Measurements from ENCODE around the gene KHSRP. TPM values are rescaled to one million over a fixed set of nuclear protein-coding genes. Genes with fewer than 3 reads are reported as not detected.
A peak's percentile ranks its signal among the peaks of the same experiment; 100 is the strongest.

Gene KHSRP, protein sequence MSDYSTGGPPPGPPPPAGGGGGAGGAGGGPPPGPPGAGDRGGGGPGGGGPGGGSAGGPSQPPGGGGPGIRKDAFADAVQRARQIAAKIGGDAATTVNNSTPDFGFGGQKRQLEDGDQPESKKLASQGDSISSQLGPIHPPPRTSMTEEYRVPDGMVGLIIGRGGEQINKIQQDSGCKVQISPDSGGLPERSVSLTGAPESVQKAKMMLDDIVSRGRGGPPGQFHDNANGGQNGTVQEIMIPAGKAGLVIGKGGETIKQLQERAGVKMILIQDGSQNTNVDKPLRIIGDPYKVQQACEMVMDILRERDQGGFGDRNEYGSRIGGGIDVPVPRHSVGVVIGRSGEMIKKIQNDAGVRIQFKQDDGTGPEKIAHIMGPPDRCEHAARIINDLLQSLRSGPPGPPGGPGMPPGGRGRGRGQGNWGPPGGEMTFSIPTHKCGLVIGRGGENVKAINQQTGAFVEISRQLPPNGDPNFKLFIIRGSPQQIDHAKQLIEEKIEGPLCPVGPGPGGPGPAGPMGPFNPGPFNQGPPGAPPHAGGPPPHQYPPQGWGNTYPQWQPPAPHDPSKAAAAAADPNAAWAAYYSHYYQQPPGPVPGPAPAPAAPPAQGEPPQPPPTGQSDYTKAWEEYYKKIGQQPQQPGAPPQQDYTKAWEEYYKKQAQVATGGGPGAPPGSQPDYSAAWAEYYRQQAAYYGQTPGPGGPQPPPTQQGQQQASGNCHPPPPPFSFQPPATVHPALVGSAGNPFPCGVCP
- total RNA-seq (2013; cell fraction: nucleolus; rRNA removed): 69.0 and 80.4 TPM in 2 replicates
- total RNA-seq (2014; rRNA removed): 111 and 121 TPM in 2 replicates
- total RNA-seq (2014; rRNA removed; fragmentation: Illumina TruSeq; extraction: Trizol): 71.8 and 79.8 TPM in 2 replicates
- 411 and 440 TPM in 2 replicates for total RNA-seq (2021)
- 115 TPM for polyA plus RNA-seq (2011; ENCODE audit: low read depth)
- polyA plus RNA-seq (2011; rRNA removed): 71.1 and 84.3 TPM in 2 replicates
- 79.1 and 116 TPM in 2 replicates for polyA plus RNA-seq (2011; cell fraction: cytosol; rRNA removed)
- polyA plus RNA-seq (2011; cell fraction: nucleus; rRNA removed): 175 and 222 TPM in 2 replicates
- 189 and 262 TPM in 2 replicates for polyA plus RNA-seq (2012)
- 118 and 142 TPM in 2 replicates for polyA plus RNA-seq (2014; fragmentation: Illumina TruSeq; extraction: Trizol)
- 1 to 10 TPM; 4.8 to 6.4 TPM for polyA plus RNA-seq (2014; fragmentation: Nextera tagmentation; extraction: Ambion mirVana)
- 229 and 318 TPM in 2 replicates for polyA plus RNA-seq (2014; rRNA removed)
- 10 to 100 TPM; 38.5 to 40.1 TPM for polyA plus RNA-seq (2016; fragmentation: Nextera tagmentation; extraction: Ambion mirVana)
- polyA minus RNA-seq (2011; rRNA and poly(A)+ RNA removed): 101 and 116 TPM in 2 replicates
- polyA minus RNA-seq (2011; cell fraction: cytosol; rRNA and poly(A)+ RNA removed): 104 and 123 TPM in 2 replicates
- 61.7 and 95.5 TPM in 2 replicates for polyA minus RNA-seq (2011; cell fraction: nucleus; rRNA and poly(A)+ RNA removed)
- Bru-seq, nascent RNA: percentile 90 among the genes with signal in this experiment
- BruChase-seq, experiment 1, labeled RNA remaining after a 6-hour chase: percentile 99 among the genes with signal in this experiment
- BruChase-seq, experiment 2, labeled RNA remaining after a 2-hour chase: percentile 97 among the genes with signal in this experiment
- long read RNA-seq, experiment 1, partial matches to known transcripts: 9 of 9 reads
- long read RNA-seq, experiment 1, other reads (novel, unspliced or antisense): 0 of 9 reads
- long read RNA-seq, experiment 2, partial matches to known transcripts: 1 of 2 reads
- long read RNA-seq, experiment 2, other reads (novel, unspliced or antisense): 1 of 2 reads

DNA sequence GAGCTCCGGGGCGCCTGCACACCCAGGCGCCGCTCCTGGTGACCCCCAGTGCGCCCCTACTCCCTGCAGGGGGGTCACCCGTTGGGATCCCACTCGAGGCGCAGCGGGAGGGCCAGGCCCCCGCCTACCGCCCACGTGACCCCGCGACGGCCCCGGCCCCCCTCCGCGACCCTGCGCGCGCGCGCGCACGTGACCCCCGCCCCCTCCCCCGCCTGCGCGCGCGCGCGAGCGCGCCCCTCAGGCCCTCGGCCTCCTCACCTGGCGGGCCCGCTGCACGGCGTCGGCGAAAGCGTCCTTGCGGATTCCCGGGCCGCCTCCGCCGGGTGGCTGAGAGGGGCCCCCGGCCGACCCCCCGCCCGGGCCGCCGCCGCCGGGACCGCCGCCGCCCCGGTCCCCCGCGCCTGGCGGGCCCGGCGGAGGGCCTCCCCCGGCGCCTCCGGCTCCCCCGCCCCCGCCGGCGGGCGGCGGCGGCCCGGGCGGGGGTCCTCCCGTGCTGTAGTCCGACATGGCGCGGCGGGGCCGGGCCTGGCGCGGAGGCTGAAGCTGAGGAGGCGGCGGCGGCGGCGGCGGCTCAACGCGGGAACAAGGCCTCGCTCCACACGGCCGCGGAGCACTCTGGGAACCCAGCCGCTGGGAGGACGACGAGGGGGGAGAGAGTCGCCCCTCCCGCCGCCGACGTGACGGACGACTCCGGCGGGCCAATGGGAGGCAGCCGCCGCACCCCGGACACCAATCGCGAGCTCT is at the start of gene KHSRP:
Gene KHSRP (minus strand): TSS at position 617 of the 744 bp plus-strand sequence. CDS start 110 bp downstream, at position 507.
- intact Hi-C loops (cut with micrococcal nuclease; ENCODE audit: unreplicated experiment): no loop called here
- Histone ChIP-seq H3K9ac (ENCODE audit: control insufficient read depth, insufficient read depth, low read length) (peak within 1 kb of the TSS; percentile 85), H3K79me2 (ENCODE audit: control insufficient read depth, insufficient read depth, low read length) (peaks cover 46% of the 10 kb centered on the region), H2AFZ (ENCODE audit: control insufficient read depth, low read depth, low read length) (peak within 1 kb of the TSS; percentile 72), H3K4me1 (ENCODE audit: control insufficient read depth, insufficient read depth, low read length) (peaks cover 5% of the 10 kb centered on the region), H4K20me1 (ENCODE audit: control insufficient read depth, insufficient read depth) (peaks cover 24% of the 10 kb centered on the region), H3K36me3 (ENCODE audit: control insufficient read depth in 2 of 2, insufficient read depth in 2 of 2, low read length in 1 of 2) (peaks cover 12 to 23% of the 10 kb centered on the region in 2 experiments), H3K27ac (ENCODE audit: control insufficient read depth, insufficient read depth) (peak within 1 kb of the TSS; percentile 73), H3K27me3 (replicated peaks in 1 of 2; ENCODE audit: control insufficient read depth in 2 of 2, insufficient read depth in 2 of 2, low read length in 1 of 2) (no peaks in the 10 kb centered on the region), H3K4me2 (ENCODE audit: control insufficient read depth, insufficient read depth) (peak within 1 kb of the TSS; percentile 73), H3K4me3 (peak within 1 kb of the TSS; percentile 93), H3K9me3 (replicated peaks; ENCODE audit: control insufficient read depth, insufficient read depth, low read length) (no peaks in the 10 kb centered on the region; the same call in 2 of the 3 replicates)
- no peak for FAIRE-seq
- no TSS peak for BruUV-seq (replicated peaks)
- in situ Hi-C loops (cut with MboI): no loop called here
- WGBS (ENCODE audit: insufficient coverage, insufficient replicate concordance, low lambda C conversion rate, missing lambda C conversion rate): under 1% methylated on average over 38 of the region's 114 CpGs
- CTCF ChIA-PET: interaction anchor here (0.8 to 2.2 kb wide), 8 partner anchors 11 to 439 kb away, joined by 3 to 8 read pairs (median 4); partner anchors contain the start of genes ALKBH7 and DENND1C
- POLR2A ChIA-PET: interaction anchor here (0.6 to 1.8 kb wide), 19 partner anchors 17 to 1013 kb away, joined by 3 to 13 read pairs (median 3); partner anchors contain the start of genes ALKBH7, CLPP, DENND1C and NDUFA11
- no peak for DNase-seq (ENCODE audit: low read depth, low spot score)
- no peak for ATAC-seq
- RAD21 ChIA-PET (ENCODE audit: unreplicated experiment): interaction anchor here (0.6 to 1.7 kb wide), 10 partner anchors 12 to 445 kb away, joined by 3 to 9 read pairs (median 4); partner anchors contain the start of gene ALKBH7
- SMC1A ChIA-PET (ENCODE audit: uncharacterized antibody, unreplicated experiment): interaction anchor here (0.6 to 1.6 kb wide), 3 partner anchors 11 to 81 kb away, joined by 3 to 5 read pairs (median 3); no protein-coding TSS in a partner anchor
- TF ChIP-seq, protein P1, sequence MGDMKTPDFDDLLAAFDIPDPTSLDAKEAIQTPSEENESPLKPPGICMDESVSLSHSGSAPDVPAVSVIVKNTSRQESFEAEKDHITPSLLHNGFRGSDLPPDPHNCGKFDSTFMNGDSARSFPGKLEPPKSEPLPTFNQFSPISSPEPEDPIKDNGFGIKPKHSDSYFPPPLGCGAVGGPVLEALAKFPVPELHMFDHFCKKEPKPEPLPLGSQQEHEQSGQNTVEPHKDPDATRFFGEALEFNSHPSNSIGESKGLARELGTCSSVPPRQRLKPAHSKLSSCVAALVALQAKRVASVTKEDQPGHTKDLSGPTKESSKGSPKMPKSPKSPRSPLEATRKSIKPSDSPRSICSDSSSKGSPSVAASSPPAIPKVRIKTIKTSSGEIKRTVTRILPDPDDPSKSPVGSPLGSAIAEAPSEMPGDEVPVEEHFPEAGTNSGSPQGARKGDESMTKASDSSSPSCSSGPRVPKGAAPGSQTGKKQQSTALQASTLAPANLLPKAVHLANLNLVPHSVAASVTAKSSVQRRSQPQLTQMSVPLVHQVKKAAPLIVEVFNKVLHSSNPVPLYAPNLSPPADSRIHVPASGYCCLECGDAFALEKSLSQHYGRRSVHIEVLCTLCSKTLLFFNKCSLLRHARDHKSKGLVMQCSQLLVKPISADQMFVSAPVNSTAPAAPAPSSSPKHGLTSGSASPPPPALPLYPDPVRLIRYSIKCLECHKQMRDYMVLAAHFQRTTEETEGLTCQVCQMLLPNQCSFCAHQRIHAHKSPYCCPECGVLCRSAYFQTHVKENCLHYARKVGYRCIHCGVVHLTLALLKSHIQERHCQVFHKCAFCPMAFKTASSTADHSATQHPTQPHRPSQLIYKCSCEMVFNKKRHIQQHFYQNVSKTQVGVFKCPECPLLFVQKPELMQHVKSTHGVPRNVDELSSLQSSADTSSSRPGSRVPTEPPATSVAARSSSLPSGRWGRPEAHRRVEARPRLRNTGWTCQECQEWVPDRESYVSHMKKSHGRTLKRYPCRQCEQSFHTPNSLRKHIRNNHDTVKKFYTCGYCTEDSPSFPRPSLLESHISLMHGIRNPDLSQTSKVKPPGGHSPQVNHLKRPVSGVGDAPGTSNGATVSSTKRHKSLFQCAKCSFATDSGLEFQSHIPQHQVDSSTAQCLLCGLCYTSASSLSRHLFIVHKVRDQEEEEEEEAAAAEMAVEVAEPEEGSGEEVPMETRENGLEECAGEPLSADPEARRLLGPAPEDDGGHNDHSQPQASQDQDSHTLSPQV (IDR thresholded peaks at IDR 0.05): no peak
- TF ChIP-seq NR2C1 (IDR thresholded peaks at IDR 0.05): 0 out of 2 replicates have a peak, but pooled peaks have one; percentile 34
- TF ChIP-seq TCF7 (IDR thresholded peaks at IDR 0.05; ENCODE audit: borderline replicate concordance): no peak
- TF ChIP-seq SMAD5 (IDR thresholded peaks at IDR 0.05; ENCODE audit: low read depth): 0 out of 2 replicates have a peak, but pooled peaks have one; percentile 26
- TF ChIP-seq POLR2A (IDR thresholded peaks at IDR 0.05; ENCODE audit: low read depth, low read length): peak; percentile 93
- peak; percentile 80; the same call in 1 of the 2 replicates for TF ChIP-seq RFX5 (IDR thresholded peaks at IDR 0.05; ENCODE audit: low read depth, low read length)
- peak; percentile 68; the same call in 1 of the 2 replicates for TF ChIP-seq RB1 (IDR thresholded peaks at IDR 0.05; ENCODE audit: borderline replicate concordance)
- TF ChIP-seq CREB1 (IDR thresholded peaks at IDR 0.05; ENCODE audit: low read depth): peak; percentile 85
- TF ChIP-seq PAX8 (IDR thresholded peaks at IDR 0.05): no peak
- TF ChIP-seq, protein P2, sequence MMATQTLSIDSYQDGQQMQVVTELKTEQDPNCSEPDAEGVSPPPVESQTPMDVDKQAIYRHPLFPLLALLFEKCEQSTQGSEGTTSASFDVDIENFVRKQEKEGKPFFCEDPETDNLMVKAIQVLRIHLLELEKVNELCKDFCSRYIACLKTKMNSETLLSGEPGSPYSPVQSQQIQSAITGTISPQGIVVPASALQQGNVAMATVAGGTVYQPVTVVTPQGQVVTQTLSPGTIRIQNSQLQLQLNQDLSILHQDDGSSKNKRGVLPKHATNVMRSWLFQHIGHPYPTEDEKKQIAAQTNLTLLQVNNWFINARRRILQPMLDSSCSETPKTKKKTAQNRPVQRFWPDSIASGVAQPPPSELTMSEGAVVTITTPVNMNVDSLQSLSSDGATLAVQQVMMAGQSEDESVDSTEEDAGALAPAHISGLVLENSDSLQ (IDR thresholded peaks at IDR 0.05): no peak
- peak; percentile 53; the same call in 1 of the 2 replicates for TF ChIP-seq TAF1 (IDR thresholded peaks at IDR 0.05; ENCODE audit: borderline replicate concordance, low read depth, low read length)

All from GM12878 (cell line).